WTC11 (cell line): ENCODE measurements around the gene MN1.

Experiments used
- ARID4B ChIP-seq: sonication (generic); formaldehyde crosslinking; IDR thresholded peaks from 2 replicates; pipeline ENCODE4 v1.8.0; 2023; ENCODE audit warnings: missing genetic modification reagents, mild to moderate bottlenecking, borderline replicate concordance
- CREM ChIP-seq: sonication (generic); formaldehyde crosslinking; IDR thresholded peaks from 2 replicates; pipeline ENCODE4 v1.8.1; 2022; ENCODE audit warnings: mild to moderate bottlenecking, missing genetic modification reagents, moderate library complexity
- CTCF ChIP-seq: fragments of 200-600 bp; IDR thresholded peaks from 2 replicates; pipeline ENCODE4 v1.8.0; 2022; ENCODE audit warnings: antibody characterized with exemption
- FOXJ3 ChIP-seq: sonication (generic); formaldehyde crosslinking; IDR thresholded peaks from 2 replicates; pipeline ENCODE4 v1.9.0; 2021; ENCODE audit warnings: missing genetic modification reagents, mild to moderate bottlenecking, borderline replicate concordance
- FOXP4 ChIP-seq: sonication (generic); formaldehyde crosslinking; IDR thresholded peaks from 2 replicates; pipeline ENCODE4 v1.8.0; 2022; ENCODE audit warnings: mild to moderate bottlenecking, missing genetic modification reagents
- HMGXB4 ChIP-seq: sonication (generic); formaldehyde crosslinking; IDR thresholded peaks from 2 replicates; pipeline ENCODE4 v1.8.1; 2023; ENCODE audit warnings: mild to moderate bottlenecking, moderate library complexity, missing genetic modification reagents
- JUN ChIP-seq: sonication (generic); formaldehyde crosslinking; IDR thresholded peaks from 2 replicates; pipeline ENCODE4 v1.8.0; 2023; ENCODE audit warnings: mild to moderate bottlenecking, missing genetic modification reagents
- MAX ChIP-seq: sonication (generic); formaldehyde crosslinking; IDR thresholded peaks from 2 replicates; pipeline ENCODE4 v1.8.0; 2022; ENCODE audit warnings: mild to moderate bottlenecking, missing genetic modification reagents
- NFYB ChIP-seq: sonication (generic); formaldehyde crosslinking; conservative IDR thresholded peaks from 2 replicates; pipeline ENCODE4 v1.8.0; 2022; ENCODE audit warnings: low read depth, missing genetic modification reagents
- RELA ChIP-seq: sonication (generic); formaldehyde crosslinking; IDR thresholded peaks from 2 replicates; pipeline ENCODE4 v1.8.1; 2022; ENCODE audit warnings: missing genetic modification reagents, mild to moderate bottlenecking, borderline replicate concordance
- STAT6 ChIP-seq: sonication (generic); formaldehyde crosslinking; conservative IDR thresholded peaks from 2 replicates; pipeline ENCODE4 v1.8.1; 2023; ENCODE audit warnings: mild to moderate bottlenecking, low read depth, missing genetic modification reagents, moderate library complexity
- ZBTB21 ChIP-seq: sonication (generic); formaldehyde crosslinking; IDR thresholded peaks from 2 replicates; pipeline ENCODE4 v1.8.1; 2023; ENCODE audit warnings: mild to moderate bottlenecking, missing genetic modification reagents, borderline replicate concordance
- ZNF121 ChIP-seq: sonication (generic); formaldehyde crosslinking; IDR thresholded peaks from 2 replicates; pipeline ENCODE4 v1.8.0; 2023; ENCODE audit warnings: missing genetic modification reagents

- TF ChIP-seq CTCF, result no peak
- TF ChIP-seq NFYB, result no peak
- no peak for TF ChIP-seq STAT6 (CRISPR knock-in tag)
- no peak for TF ChIP-seq FOXP4
- no peak for TF ChIP-seq HMGXB4 (CRISPR knock-in tag)
- no peak for TF ChIP-seq ZBTB21
- no peak for TF ChIP-seq RELA (CRISPR knock-in tag)
- no peak for TF ChIP-seq CREM
- no peak for TF ChIP-seq ZNF121 (CRISPR knock-in tag)
- no peak for TF ChIP-seq FOXJ3 (CRISPR knock-in tag)
- TF ChIP-seq JUN, result no peak
- no peak for TF ChIP-seq ARID4B
- no peak for TF ChIP-seq MAX (CRISPR knock-in tag)
These were observed 85.5 kb downstream of the MN1 start for GRCh38 chr22:27716074-27716473.
